HepG2 (cell line): ENCODE results near the gene SDR42E2. TPM values are rescaled to one million over a fixed set of nuclear protein-coding genes. Genes with fewer than 3 reads are reported as not detected.

Source experiments
- FLYWCH1 ChIP-seq: sonication (generic); formaldehyde crosslinking; IDR thresholded peaks from 2 replicates; pipeline ENCODE4 v1.8.1; 2023; ENCODE audit warnings: mild to moderate bottlenecking, missing genetic modification reagents
- HDAC2 ChIP-seq: sonication (generic); formaldehyde crosslinking; IDR thresholded peaks from 2 replicates; pipeline ENCODE4 v1.4.0; 2020; ENCODE audit warnings: missing genetic modification reagents
- HNF1B ChIP-seq: sonication (generic); formaldehyde crosslinking; IDR thresholded peaks from 2 replicates; pipeline ENCODE4 v1.5.1; 2020; ENCODE audit warnings: mild to moderate bottlenecking, moderate library complexity, missing genetic modification reagents
- MED13 ChIP-seq: sonication (generic); formaldehyde crosslinking; IDR thresholded peaks from 2 replicates; pipeline ENCODE4 v1.5.0; 2020; ENCODE audit warnings: missing genetic modification reagents
- PPARG ChIP-seq: conservative IDR thresholded peaks from 2 replicates; pipeline ENCODE4 v1.6.1; 2016; ENCODE audit warnings: missing biosample characterization, missing genetic modification reagents
- SIN3B ChIP-seq: fragments of 150-350 bp; IDR thresholded peaks from 2 replicates; pipeline ENCODE4 v1.6.1; 2014; ENCODE audit warnings: low read length
- SMARCE1 ChIP-seq: fragments of 450-650 bp; IDR thresholded peaks from 2 replicates; pipeline ENCODE4 v1.6.1; 2017; ENCODE audit warnings: borderline replicate concordance
- ZMAT3 ChIP-seq: sonication (generic); formaldehyde crosslinking; conservative IDR thresholded peaks from 2 replicates; pipeline ENCODE4 v1.7.0; 2021; ENCODE audit warnings: missing genetic modification reagents
- ZNF550 ChIP-seq: sonication (generic); formaldehyde crosslinking; IDR thresholded peaks from 2 replicates; pipeline ENCODE4 v1.4.0; 2020; ENCODE audit warnings: mild to moderate bottlenecking, missing genetic modification reagents, borderline replicate concordance
- ZNF839 ChIP-seq: sonication (generic); formaldehyde crosslinking; IDR thresholded peaks from 2 replicates; pipeline ENCODE4 v1.4.0; 2020; ENCODE audit warnings: missing genetic modification reagents, mild to moderate bottlenecking, borderline replicate concordance
- ZSCAN9 ChIP-seq: IDR thresholded peaks from 2 replicates; pipeline ENCODE4 v1.6.1; 2016; ENCODE audit warnings: borderline replicate concordance
- polyA plus RNA-seq, 8 experiments: library from polyadenylated mRNA; depleted of rRNA in 3 of 8; stranded (reverse) in 7 of 8; unstranded in 1 of 8; fragments of >200 nt; fragmentation: Illumina TruSeq in 4 of 8; extraction: Trizol in 4 of 8; gene quantifications; 2 replicates each; pipeline versions ENCODE4 v1.2.1 to v1.2.3, GENCODE V29; 2011 to 2016; ENCODE audit warnings: low read depth in 4 of 8, missing spikeins in 1 of 8, mixed read lengths in 1 of 8; ENCODE audit not compliant: insufficient read depth in 1 of 8
- total RNA-seq, 5 experiments: library from RNA; depleted of rRNA; stranded (reverse); fragments of >200 nt; fragmentation: Illumina TruSeq; extraction: Trizol; gene quantifications; 2 replicates each; pipeline ENCODE4 v1.2.3, GENCODE V29; 2016; ENCODE audit warnings: low read depth in 1 of 5
- TF ChIP-seq, protein P1 (sequence below), 2 experiments: fragments of 450-650 bp in 1 of 2; sonication (generic) in 1 of 2; formaldehyde crosslinking in 1 of 2; IDR thresholded peaks; 2 replicates each; pipeline versions ENCODE4 v1.6.1 to v1.8.0; 2016 to 2022; ENCODE audit warnings: antibody characterized with exemption in 1 of 2, mild to moderate bottlenecking in 1 of 2, missing genetic modification reagents in 1 of 2
- TF ChIP-seq, protein P2 (sequence below): sonication (generic); formaldehyde crosslinking; IDR thresholded peaks from 2 replicates; pipeline ENCODE4 v1.8.0; 2022; ENCODE audit warnings: mild to moderate bottlenecking, missing genetic modification reagents, moderate library complexity
- TF ChIP-seq, protein P3 (sequence below): IDR thresholded peaks from 2 replicates; pipeline ENCODE4 v1.6.1; 2016; ENCODE audit warnings: low read depth
- TF ChIP-seq, protein P4 (sequence below): IDR thresholded peaks from 2 replicates; pipeline ENCODE4 v1.6.1; 2016

The SDR42E2 gene
- total and polyA plus RNA-seq, 2 of the 13 experiments (the other 11 are each of a cell fraction or from before 2014, with no cell fraction given): 0.05 to 0.11 TPM

DNA sequence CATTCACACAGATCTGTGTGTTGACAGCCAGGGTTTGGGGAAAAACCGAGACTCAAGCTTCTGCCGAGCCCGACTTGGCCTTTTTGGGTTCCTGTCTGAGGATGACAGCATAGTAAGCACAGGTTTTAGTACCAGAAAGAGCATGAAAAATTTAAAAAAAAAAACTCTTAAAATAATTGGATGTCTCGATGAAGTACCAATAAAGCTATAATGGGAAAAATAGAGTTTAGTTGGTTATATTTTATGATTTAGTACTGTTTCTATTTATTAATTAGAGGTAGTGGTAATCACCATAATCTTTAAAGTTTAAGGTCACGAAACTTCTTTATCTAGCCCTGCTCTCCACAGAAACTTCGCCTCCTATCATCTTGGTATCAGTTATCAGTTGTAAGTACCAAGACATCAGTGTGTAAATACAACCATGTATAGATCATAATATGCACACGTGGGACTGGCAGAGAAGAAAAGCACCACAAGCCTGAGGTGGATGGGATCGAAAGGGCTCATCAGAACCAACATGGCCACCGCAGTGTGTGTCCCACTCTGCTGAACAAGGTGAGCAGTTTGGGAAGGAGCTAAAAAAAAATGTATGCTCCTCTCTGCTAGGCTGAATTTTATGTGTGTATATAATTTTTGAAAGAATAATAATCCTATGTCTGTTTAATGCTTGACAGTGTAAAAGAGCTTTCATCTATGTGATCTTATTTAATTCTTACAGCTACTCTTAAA is 29.4 kb downstream of the SDR42E2 start (continued):
- TF ChIP-seq, protein P1, sequence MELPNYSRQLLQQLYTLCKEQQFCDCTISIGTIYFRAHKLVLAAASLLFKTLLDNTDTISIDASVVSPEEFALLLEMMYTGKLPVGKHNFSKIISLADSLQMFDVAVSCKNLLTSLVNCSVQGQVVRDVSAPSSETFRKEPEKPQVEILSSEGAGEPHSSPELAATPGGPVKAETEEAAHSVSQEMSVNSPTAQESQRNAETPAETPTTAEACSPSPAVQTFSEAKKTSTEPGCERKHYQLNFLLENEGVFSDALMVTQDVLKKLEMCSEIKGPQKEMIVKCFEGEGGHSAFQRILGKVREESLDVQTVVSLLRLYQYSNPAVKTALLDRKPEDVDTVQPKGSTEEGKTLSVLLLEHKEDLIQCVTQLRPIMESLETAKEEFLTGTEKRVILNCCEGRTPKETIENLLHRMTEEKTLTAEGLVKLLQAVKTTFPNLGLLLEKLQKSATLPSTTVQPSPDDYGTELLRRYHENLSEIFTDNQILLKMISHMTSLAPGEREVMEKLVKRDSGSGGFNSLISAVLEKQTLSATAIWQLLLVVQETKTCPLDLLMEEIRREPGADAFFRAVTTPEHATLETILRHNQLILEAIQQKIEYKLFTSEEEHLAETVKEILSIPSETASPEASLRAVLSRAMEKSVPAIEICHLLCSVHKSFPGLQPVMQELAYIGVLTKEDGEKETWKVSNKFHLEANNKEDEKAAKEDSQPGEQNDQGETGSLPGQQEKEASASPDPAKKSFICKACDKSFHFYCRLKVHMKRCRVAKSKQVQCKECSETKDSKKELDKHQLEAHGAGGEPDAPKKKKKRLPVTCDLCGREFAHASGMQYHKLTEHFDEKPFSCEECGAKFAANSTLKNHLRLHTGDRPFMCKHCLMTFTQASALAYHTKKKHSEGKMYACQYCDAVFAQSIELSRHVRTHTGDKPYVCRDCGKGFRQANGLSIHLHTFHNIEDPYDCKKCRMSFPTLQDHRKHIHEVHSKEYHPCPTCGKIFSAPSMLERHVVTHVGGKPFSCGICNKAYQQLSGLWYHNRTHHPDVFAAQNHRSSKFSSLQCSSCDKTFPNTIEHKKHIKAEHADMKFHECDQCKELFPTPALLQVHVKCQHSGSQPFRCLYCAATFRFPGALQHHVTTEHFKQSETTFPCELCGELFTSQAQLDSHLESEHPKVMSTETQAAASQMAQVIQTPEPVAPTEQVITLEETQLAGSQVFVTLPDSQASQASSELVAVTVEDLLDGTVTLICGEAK (IDR thresholded peaks at IDR 0.05): no peak
- TF ChIP-seq, protein P1 (CRISPR knock-in tag; IDR thresholded peaks at IDR 0.05): no peak
- TF ChIP-seq HNF1B (CRISPR knock-in tag): no peak
- no peak for TF ChIP-seq ZNF839 (CRISPR knock-in tag)
- TF ChIP-seq MED13 (CRISPR knock-in tag): no peak; the same call in 1 of the 2 replicates
- TF ChIP-seq ZNF550 (CRISPR knock-in tag): no peak
- TF ChIP-seq PPARG (CRISPR knock-in tag): no peak
- TF ChIP-seq, protein P2, sequence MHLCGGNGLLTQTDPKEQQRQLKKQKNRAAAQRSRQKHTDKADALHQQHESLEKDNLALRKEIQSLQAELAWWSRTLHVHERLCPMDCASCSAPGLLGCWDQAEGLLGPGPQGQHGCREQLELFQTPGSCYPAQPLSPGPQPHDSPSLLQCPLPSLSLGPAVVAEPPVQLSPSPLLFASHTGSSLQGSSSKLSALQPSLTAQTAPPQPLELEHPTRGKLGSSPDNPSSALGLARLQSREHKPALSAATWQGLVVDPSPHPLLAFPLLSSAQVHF (CRISPR knock-in tag): no peak
- TF ChIP-seq, protein P3, sequence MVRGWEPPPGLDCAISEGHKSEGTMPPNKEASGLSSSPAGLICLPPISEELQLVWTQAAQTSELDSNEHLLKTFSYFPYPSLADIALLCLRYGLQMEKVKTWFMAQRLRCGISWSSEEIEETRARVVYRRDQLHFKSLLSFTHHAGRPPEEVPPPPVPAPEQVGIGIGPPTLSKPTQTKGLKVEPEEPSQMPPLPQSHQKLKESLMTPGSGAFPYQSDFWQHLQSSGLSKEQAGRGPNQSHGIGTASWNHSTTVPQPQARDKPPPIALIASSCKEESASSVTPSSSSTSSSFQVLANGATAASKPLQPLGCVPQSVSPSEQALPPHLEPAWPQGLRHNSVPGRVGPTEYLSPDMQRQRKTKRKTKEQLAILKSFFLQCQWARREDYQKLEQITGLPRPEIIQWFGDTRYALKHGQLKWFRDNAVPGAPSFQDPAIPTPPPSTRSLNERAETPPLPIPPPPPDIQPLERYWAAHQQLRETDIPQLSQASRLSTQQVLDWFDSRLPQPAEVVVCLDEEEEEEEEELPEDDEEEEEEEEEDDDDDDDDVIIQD: no peak
- no peak for TF ChIP-seq HDAC2 (CRISPR knock-in tag)
- TF ChIP-seq, protein P4, sequence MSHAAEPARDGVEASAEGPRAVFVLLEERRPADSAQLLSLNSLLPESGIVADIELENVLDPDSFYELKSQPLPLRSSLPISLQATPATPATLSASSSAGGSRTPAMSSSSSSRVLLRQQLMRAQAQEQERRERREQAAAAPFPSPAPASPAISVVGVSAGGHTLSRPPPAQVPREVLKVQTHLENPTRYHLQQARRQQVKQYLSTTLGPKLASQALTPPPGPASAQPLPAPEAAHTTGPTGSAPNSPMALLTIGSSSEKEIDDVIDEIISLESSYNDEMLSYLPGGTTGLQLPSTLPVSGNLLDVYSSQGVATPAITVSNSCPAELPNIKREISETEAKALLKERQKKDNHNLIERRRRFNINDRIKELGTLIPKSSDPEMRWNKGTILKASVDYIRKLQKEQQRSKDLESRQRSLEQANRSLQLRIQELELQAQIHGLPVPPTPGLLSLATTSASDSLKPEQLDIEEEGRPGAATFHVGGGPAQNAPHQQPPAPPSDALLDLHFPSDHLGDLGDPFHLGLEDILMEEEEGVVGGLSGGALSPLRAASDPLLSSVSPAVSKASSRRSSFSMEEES (CRISPR knock-in tag): no peak
- TF ChIP-seq ZMAT3 (CRISPR knock-in tag): no peak
- no peak for TF ChIP-seq ZSCAN9 (CRISPR knock-in tag)
- no peak for TF ChIP-seq SMARCE1
- no peak for TF ChIP-seq SIN3B
- TF ChIP-seq FLYWCH1 (CRISPR knock-in tag): no peak
